Caco-2 (cell line): ENCODE measurements around the gene SDR42E2. TPM values are rescaled to one million over a fixed set of nuclear protein-coding genes. Genes with fewer than 3 reads are reported as not detected.
A peak's percentile ranks its signal among the peaks of the same experiment; 100 is the strongest.
"Not testable (repeated sequence)": the region's sequence is repeated elsewhere in the genome, so short reads cannot be mapped to it uniquely, and the experiment has no call there.

Source experiments
- BruUV-seq: library from RNA; stranded (reverse); fragments of 400-500 nt; replicated peaks from 2 replicates; lab custom pipeline; 2021; lab: Mats Ljungman, UMichigan
- CTCF ChIA-PET: fragments of 300-600 bp; sonication (Branson Sonifier 250); formaldehyde crosslinking; loops from one replicate; lab custom pipeline; 2022; ENCODE audit warnings: antibody characterized with exemption; lab: Charles Lee
- POLR2A ChIA-PET: fragments of 300-600 bp; sonication (Branson Sonifier 250); formaldehyde crosslinking; loops from one replicate; lab custom pipeline; 2022; ENCODE audit warnings: antibody characterized with exemption; lab: Charles Lee
- DNase-seq, 2 experiments: peaks; one replicate each; pipeline versions ENCODE4 v3.0.0 to v3.0.0-alpha.2; 2020 to 2022
- H3K27me3 ChIP-seq: replicated peaks from 2 replicates; pipeline ENCODE4 v1.6.0; 2011; ENCODE audit warnings: low read length; ENCODE audit not compliant: control insufficient read depth, insufficient read depth
- H3K36me3 ChIP-seq: 2 replicates; pipeline ENCODE4 v1.5.1; 2011; ENCODE audit warnings: low read length; ENCODE audit not compliant: control insufficient read depth, insufficient read depth
- H3K4me1 ChIP-seq: fragments of 250-450 bp; sonication (Bioruptor Pico); 2 replicates; pipeline ENCODE4 v1.5.1; 2020; ENCODE audit warnings: mild to moderate bottlenecking
- H3K4me3 ChIP-seq: 2 replicates; pipeline ENCODE4 v1.5.1; 2011; ENCODE audit warnings: low read depth, mild to moderate bottlenecking, control low read depth, low read length
- H3K9me3 ChIP-seq: fragments of 250-450 bp; sonication (Bioruptor Pico); 2 replicates; pipeline ENCODE4 v1.5.1; 2020; ENCODE audit warnings: mild to moderate bottlenecking, moderate library complexity
- H3K27ac Mint-ChIP-seq: one replicate; pipeline ENCODE4 v1.8.0; 2022; ENCODE audit warnings: mixed read lengths; ENCODE audit not compliant: unreplicated experiment
- H3K27me3 Mint-ChIP-seq: one replicate; pipeline ENCODE4 v1.8.0; 2022; ENCODE audit warnings: mixed read lengths; ENCODE audit not compliant: insufficient read depth, unreplicated experiment
- H3K36me3 Mint-ChIP-seq: one replicate; pipeline ENCODE4 v1.8.0; 2022; ENCODE audit warnings: mild to moderate bottlenecking, mixed read lengths; ENCODE audit not compliant: insufficient read depth, unreplicated experiment
- H3K4me1 Mint-ChIP-seq: one replicate; pipeline ENCODE4 v1.8.0; 2022; ENCODE audit warnings: low read depth, mixed read lengths; ENCODE audit not compliant: unreplicated experiment
- H3K4me3 Mint-ChIP-seq: one replicate; pipeline ENCODE4 v1.8.0; 2022; ENCODE audit warnings: mild to moderate bottlenecking, moderate library complexity, mixed read lengths; ENCODE audit not compliant: unreplicated experiment
- H3K9me3 Mint-ChIP-seq: one replicate; pipeline ENCODE4 v1.8.0; 2022; ENCODE audit warnings: mixed read lengths; ENCODE audit not compliant: unreplicated experiment
- CTCF ChIP-seq, 2 experiments: fragments of 200-600 bp in 1 of 2; IDR thresholded peaks; 1 replicate in 1 of 2; 2 replicates in 1 of 2; pipeline versions ENCODE4 v1.5.1 to v1.8.0; 2011 to 2022; ENCODE audit warnings: antibody characterized with exemption in 1 of 2, control low read depth in 1 of 2, inconsistent platforms in 1 of 2, low read depth in 1 of 2, low read length in 1 of 2, mild to moderate bottlenecking in 1 of 2, moderate library complexity in 1 of 2; ENCODE audit not compliant: insufficient read depth in 1 of 2, severe bottlenecking in 1 of 2, unreplicated experiment in 1 of 2
- intact Hi-C: fragments of 100-400 bp; cut with micrococcal nuclease; formaldehyde crosslinking; loops from one replicate; pipeline ENCODE4 v1.10.0; 2022; ENCODE audit not compliant: unreplicated experiment
- total RNA-seq: library from RNA; stranded (reverse); gene quantifications from 2 replicates; pipeline ENCODE4 v1.2.3, GENCODE V29; 2022

SDR42E2 gene
- total RNA-seq, 1 experiment from 2014 or later: not detected

- CTCF ChIA-PET: interaction anchor here (1.4 kb wide), 1 partner anchor 41 kb away, joined by 3 read pairs; no protein-coding TSS in a partner anchor
- Histone ChIP-seq H3K27me3 (no peaks in the 10 kb centered on the region), H3K9me3 (no peaks in the 10 kb centered on the region), H3K36me3 (no peaks in the 10 kb centered on the region), H3K4me1 (no peaks in the 10 kb centered on the region), H3K4me3 (no peak overlapping the region)
- H3K4me1 Mint-ChIP-seq: no peaks in the 10 kb centered on the region
- no peak overlapping the region for H3K27ac Mint-ChIP-seq
- peaks cover 2% of the 10 kb centered on the region for H3K27me3 Mint-ChIP-seq
- intact Hi-C loops: no loop called here
- no peak for TF ChIP-seq CTCF (IDR thresholded peaks at IDR 0.05; ENCODE audit: insufficient read depth in 1 of 2, low read depth in 1 of 2, low read length in 1 of 2, severe bottlenecking in 1 of 2, unreplicated experiment in 1 of 2)
- no peak for DNase-seq
- POLR2A ChIA-PET: no interaction called here
- no peak overlapping the region for H3K4me3 Mint-ChIP-seq
- H3K9me3 Mint-ChIP-seq: no peaks in the 10 kb centered on the region
- H3K36me3 Mint-ChIP-seq: no peaks in the 10 kb centered on the region
- no TSS peak for BruUV-seq
These were observed 14.5 kb upstream of the SDR42E2 start for GRCh38 chr16:22147853-22148252.

- no peaks in the 10 kb centered on the region for H3K36me3 ChIP-seq
- ChIA-PET POLR2A (no interaction called here), CTCF (no interaction called here)
- no peaks in the 10 kb centered on the region for H3K9me3 Mint-ChIP-seq
- DNase-seq: no peak
- H3K4me3 ChIP-seq: no peak overlapping the region
- H3K27ac Mint-ChIP-seq: no peak overlapping the region
- no peak for TF ChIP-seq CTCF (IDR thresholded peaks at IDR 0.05; ENCODE audit: insufficient read depth in 1 of 2, low read depth in 1 of 2, low read length in 1 of 2, severe bottlenecking in 1 of 2, unreplicated experiment in 1 of 2)
- no peaks in the 10 kb centered on the region for H3K4me1 ChIP-seq
- intact Hi-C loops: no loop called here
- no peaks in the 10 kb centered on the region for H3K27me3 Mint-ChIP-seq
- H3K36me3 Mint-ChIP-seq: no peaks in the 10 kb centered on the region
- BruUV-seq: no TSS peak
- no peaks in the 10 kb centered on the region for H3K27me3 ChIP-seq
- no peak overlapping the region for H3K4me3 Mint-ChIP-seq
- H3K4me1 Mint-ChIP-seq: no peaks in the 10 kb centered on the region
- no peaks in the 10 kb centered on the region for H3K9me3 ChIP-seq
These were observed 10.9 kb upstream of the SDR42E2 start for GRCh38 chr16:22151246-22151998.

- Histone ChIP-seq H3K9me3 (no peaks in the 10 kb centered on the region), H3K4me1 (no peaks in the 10 kb centered on the region), H3K4me3 (no peak overlapping the region), H3K36me3 (no peaks in the 10 kb centered on the region), H3K27me3 (no peaks in the 10 kb centered on the region)
- no peak for DNase-seq
- CTCF ChIA-PET: no interaction called here
- POLR2A ChIA-PET: no interaction called here
- no peak for TF ChIP-seq CTCF (IDR thresholded peaks at IDR 0.05; ENCODE audit: insufficient read depth in 1 of 2, low read depth in 1 of 2, low read length in 1 of 2, severe bottlenecking in 1 of 2, unreplicated experiment in 1 of 2)
- Mint-ChIP-seq H3K27ac (no peak overlapping the region), H3K27me3 (no peaks in the 10 kb centered on the region), H3K4me3 (no peak overlapping the region), H3K4me1 (no peaks in the 10 kb centered on the region), H3K36me3 (no peaks in the 10 kb centered on the region), H3K9me3 (no peaks in the 10 kb centered on the region)
- no TSS peak for BruUV-seq
- intact Hi-C loops: no loop called here
These were observed 10.0 kb upstream of the SDR42E2 start for GRCh38 chr16:22152316-22152715.

- CTCF ChIA-PET: interaction anchor here (1.1 kb wide), 1 partner anchor 54 kb away, joined by 4 read pairs; no protein-coding TSS in a partner anchor
- H3K4me1 Mint-ChIP-seq, intact Hi-C loops, BruUV-seq, H3K9me3 ChIP-seq, POLR2A ChIA-PET, H3K4me3 ChIP-seq, H3K36me3 Mint-ChIP-seq, H3K4me3 Mint-ChIP-seq, H3K27me3 Mint-ChIP-seq, H3K9me3 Mint-ChIP-seq, H3K4me1 ChIP-seq, H3K36me3 ChIP-seq, H3K27me3 ChIP-seq, H3K27ac Mint-ChIP-seq: not testable (repeated sequence)
- DNase-seq: peak in 1 of 2 experiments; percentile 8
These were observed 9.2 kb upstream of the SDR42E2 start for GRCh38 chr16:22153078-22153477.
